NCI-H748 treated with DMSO at 0.1 percent for 48 hours (cell line): ENCODE results near the gene ZNF619.

ENCODE experiments used
- DNase-seq: peaks from one replicate; lab custom pipeline; 2025; lab: John Stamatoyannopoulos, UW

The ZNF619 gene

GRCh38 chr3:40465456-40465855 lies 11.5 kb upstream of the ZNF619 start:
- DNase-seq, result no peak

- no peak for DNase-seq
These were observed 8.9 kb upstream of the ZNF619 start for GRCh38 chr3:40468018-40468417.

DNA sequence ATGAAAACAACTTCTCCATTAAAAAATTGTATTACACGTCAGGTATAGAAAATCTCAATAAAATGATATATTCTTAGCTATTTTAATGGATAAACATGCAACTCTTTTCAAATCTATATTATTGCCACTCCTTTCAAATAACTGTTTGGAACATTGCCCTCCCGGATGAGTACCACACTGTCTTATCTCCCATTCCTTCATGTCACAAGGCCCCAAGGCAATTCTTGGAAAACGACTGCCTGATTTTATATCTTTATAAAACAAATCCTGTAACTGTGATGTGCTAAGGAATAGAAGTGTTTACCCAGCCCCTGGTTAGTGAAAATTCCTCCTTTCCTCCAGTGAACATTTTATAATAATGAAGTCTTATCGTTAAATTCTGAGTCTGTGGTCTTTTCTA lies 6.2 kb upstream of the ZNF619 start:
- DNase-seq, result no peak

DNA sequence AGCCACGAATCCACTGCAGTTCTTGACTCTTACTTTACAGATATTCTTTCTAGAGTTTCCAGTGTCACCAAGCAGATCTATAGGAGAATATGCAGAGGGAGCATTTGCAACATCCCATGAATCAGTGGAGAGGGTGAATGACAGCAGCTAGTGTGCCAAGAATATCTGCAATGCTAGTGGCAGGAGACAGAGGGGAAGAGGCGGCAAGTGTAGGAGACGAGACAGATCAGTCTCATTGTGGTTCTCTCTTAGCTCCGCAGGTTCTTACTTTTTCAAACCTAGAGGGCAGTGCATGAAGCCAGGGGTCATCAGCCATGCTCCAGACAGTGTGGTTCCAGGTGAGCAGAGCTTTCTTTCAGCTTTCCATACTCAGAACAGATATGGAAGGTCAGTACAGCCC lies 744 bp downstream of the ZNF619 start:
- DNase-seq, result no peak

- no peak for DNase-seq
These were observed 10.2 kb downstream of the ZNF619 start for GRCh38 chr3:40487172-40487571.

GRCh38 chr3:40490916-40491315 lies 14.0 kb downstream of the ZNF619 start:
- no peak for DNase-seq

DNA sequence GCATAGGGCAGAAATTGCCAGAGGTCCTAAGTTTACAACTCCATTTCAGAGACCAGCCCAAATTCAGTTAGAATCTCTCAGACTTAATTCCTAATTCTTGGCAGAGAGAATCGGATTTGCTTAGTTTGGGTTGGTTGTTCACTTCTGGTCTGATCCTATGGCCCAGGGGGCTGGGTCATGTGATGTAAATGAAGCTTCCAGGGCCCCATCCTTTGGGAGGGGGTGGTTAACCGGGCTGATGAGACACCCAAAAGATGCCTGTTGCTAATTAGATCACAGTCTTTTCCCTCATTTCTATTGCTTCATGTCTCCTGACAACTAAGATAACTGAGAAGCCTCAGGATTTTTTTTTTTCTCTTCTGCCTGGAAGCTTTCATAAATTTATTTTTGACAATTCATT lies 17.8 kb downstream of the ZNF619 start:
- no peak for DNase-seq

DNA sequence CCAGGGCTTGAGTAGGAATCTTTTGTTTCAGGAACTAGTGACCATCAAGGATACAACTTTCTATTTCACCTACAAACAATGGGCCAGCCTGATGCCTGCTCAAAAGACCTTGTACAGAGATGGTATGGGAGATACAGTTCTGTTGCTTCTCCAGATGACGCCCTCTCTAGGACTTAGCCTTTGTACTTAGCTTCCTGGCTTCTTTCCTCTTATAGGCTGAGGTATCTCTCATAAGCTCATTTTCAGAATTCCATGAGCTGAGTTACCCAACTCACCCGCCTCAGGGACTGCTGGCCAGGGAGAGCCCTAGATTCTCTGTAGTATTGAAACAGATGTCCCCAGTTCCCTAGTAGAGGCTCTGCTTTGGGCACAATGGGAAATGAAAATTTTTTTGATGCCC lies 20.4 kb downstream of the ZNF619 start:
- no peak for DNase-seq

- no peak for DNase-seq
These were observed 23.0 kb downstream of the ZNF619 start for GRCh38 chr3:40499952-40500351.

GRCh38 chr3:40502034-40502433 lies 25.1 kb downstream of the ZNF619 start:
- no peak for DNase-seq

DNA sequence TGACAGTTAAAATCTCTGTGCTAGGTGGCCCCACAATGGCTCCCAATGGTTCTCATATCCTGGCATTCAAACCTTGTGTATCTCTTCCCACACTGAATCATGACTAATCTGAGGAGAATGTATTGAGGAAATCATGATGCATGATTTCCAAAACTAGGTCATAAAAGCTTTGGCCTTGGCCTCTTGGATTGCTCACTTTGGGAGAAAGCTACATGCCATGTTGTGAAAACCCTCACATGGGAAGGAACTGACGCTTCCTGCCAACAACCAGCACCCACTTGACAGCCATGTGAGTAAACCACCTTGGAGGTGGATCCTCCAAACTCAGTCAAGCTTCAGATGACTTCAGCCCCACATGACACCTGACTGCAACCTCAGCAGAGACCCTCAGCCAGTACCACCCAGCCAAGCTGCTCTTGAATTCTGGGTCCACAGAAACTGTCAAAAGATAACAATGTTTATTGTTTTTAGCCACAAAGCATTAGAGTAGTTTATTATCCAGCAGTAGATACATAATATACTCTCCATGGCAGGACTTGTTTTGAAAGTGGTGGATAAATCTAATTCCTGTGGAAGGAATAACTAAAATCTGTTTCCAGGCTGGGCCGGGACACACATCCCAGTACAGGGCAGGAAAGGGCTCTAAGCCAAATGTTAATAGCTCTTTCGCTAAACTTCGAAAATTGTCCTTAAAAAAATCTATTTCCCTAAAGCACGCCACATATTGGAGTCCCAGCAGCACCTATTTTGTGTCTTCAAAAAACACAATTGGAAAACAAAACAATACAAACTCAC lies 27.9 kb downstream of the ZNF619 start:
- no peak for DNase-seq

GRCh38 chr3:40505599-40506462 lies 28.9 kb downstream of the ZNF619 start, which contains the start of gene ZNF620:
Gene ZNF620, plus strand, starts transcription at chr3:40506039. Its CDS starts 314 bp downstream, at chr3:40506353.
- peak; percentile 78 for DNase-seq

DNA sequence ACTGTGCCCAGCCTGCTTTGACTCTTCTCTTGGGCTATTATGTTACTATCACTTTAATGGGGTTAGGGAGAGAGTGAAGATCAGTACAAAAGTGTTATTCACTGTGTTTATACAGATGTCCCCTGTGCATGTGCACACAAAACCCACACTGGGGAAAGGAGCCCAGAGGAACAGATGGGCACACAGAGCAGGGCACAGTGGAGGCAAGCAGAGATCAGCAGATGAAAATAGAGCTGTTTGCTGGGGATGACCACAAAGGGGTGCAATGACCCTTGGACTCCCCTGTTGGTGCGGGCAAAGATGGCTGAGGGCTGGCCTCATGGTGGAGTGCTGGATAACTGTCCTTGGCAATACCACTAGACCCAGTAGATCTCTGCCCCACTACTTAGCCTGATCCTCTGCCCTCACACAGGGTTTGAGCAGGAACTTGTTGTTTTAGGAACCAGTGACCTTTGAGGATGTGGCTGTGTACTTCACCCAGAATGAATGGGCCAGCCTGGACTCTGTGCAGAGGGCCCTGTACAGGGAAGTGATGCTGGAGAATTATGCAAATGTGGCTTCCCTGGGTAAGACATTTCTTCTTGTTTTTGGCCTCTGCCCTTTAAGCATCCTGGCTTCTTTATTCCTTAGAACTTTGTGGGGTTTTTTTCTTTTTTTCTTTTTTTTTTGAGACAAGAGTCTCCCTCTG lies 34.3 kb downstream of the ZNF619 start:
- DNase-seq, result no peak

GRCh38 chr3:40516201-40516600 lies 39.3 kb downstream of the ZNF619 start:
- DNase-seq, result no peak

GRCh38 chr3:40518067-40518466 lies 41.1 kb downstream of the ZNF619 start:
- DNase-seq, result no peak

DNA sequence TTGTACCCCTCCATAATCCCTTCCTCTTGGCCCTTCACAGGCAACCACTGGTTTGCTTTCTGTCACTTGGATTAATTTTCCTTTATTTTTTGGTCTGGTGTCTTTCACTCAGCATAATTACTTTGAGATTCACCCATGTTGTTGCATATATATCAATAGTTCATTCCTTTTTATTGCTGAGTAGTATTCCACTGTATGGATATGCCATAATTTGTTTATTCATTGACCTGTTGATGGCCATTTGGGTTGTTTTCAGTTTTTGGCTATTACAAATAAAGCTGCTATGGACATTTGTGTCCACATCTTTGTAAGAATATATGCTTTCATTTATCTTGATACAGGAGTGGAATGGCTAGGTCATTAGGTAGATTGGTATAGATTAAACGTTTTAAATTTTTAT lies 41.9 kb downstream of the ZNF619 start:
- no peak for DNase-seq

GRCh38 chr3:40521254-40521653 lies 44.3 kb downstream of the ZNF619 start:
- no peak for DNase-seq

DNA sequence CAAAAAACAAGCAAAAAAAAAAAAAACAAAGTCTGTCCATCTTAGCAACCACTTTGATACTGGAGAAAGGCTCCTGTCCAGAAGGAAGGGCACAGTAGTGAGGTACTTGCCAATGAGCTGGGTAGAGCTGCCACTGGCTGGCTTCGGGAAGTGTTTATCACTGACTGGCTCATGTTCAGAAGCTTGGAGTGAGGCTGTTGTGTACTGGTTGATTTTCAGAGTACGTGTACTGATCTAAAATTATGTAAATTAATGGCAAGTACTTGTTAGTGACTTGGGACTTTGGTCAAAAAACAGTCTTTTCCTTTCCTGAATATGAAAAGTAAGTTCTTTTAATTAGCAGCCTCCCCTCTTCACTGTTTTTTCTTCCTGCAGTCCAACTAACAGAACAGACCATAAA lies 46.9 kb downstream of the ZNF619 start:
- DNase-seq, result no peak

DNA sequence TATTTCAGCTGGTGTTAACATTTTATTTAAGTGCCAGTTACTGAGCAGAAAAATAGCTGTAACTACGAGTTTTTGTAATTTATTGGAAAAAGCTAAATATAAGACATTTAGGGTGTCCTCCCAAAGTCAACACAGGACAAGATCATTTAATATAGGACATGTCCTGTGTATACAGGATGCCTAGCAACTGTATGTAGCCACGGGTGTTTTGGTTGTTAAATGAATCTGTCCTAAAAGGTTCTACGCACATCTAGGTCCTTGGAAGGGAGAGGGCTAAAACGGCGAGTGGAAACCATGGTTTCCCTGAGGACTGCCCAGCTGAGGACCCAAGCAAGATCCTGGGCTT lies 47.3 kb downstream of the ZNF619 start:
- DNase-seq, result no peak

GRCh38 chr3:40524568-40525285 lies 47.8 kb downstream of the ZNF619 start, which contains the start of gene ZNF621:
Gene ZNF621, plus strand, starts transcription at chr3:40524960. Its CDS starts 881 bp downstream, at chr3:40525841.
- peak; percentile 45 for DNase-seq

DNA sequence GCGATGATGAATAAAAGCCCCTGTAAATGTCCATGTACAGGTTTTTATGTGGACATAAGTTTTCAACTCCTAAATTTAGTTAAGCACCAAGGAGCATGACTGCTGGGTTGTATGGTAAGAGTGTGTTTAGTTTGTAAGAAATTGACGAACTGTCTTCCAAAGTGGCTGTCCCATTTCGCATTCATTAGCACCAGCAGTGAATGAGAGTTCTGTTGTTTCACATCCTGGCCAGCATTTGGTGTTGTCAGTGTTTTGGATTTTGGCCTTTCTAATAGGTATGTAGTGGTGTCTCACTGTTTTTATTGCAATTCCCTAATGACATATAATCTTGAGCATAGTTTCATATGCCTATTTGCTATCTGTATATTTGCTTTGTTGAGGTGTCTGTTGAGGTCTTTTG lies 51.5 kb downstream of the ZNF619 start:
- DNase-seq, result no peak

GRCh38 chr3:40532252-40532651 lies 55.3 kb downstream of the ZNF619 start:
- DNase-seq, result no peak
